ENCODE measurements around the gene CCL28. TPM values are rescaled to one million over a fixed set of nuclear protein-coding genes. Genes with fewer than 3 reads are reported as not detected.

Gene CCL28
- total RNA-seq, 1 experiment from 2014 or later = not detected

DNA sequence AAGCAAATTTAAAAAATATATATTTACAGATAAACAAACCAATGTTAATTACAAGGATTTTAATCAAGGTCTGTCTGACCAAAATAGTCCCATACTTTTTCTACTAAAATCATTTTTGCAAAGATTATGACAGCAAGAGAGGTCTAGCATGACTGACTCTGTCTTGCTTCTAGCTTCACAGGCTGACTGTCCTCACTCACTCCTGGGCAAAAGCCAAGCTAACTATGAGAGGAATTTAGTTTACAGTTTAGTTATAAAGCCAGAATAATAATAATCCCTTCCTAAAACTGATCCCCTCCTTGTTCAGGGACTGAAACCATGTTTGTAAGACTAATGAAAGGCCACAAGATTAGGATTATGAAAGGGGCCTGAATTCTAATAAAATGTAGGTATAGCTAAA is 53.5 kb downstream of the CCL28 start:
- Mint-ChIP-seq H3K9me3 (peaks cover 28 to 32% of the 10 kb centered on the region in 2 experiments), H3K4me3 (no peak overlapping the region), H3K36me3 (ENCODE audit: insufficient read depth in 1 of 3, low read depth in 3 of 3) (peaks cover 3 to 14% (median 7%) of the 10 kb centered on the region in 3 experiments; a peak in 4 of 7 replicates), H3K27ac (no peak overlapping the region), H3K27me3 (ENCODE audit: low read depth) (peaks cover 4% of the 10 kb centered on the region), H3K4me1 (no peaks in the 10 kb centered on the region)
- H4K5ac ChIP-seq (ENCODE audit: insufficient read length, low read depth, low read length) = no peak overlapping the region
- H3K79me1 ChIP-seq (ENCODE audit: insufficient read depth, low read depth, low read length, poor library complexity, severe bottlenecking) = no peaks in the 10 kb centered on the region
- H3K4me2 ChIP-seq (ENCODE audit: insufficient read depth, insufficient read length, low read length) = no peak overlapping the region
- H3K79me2 ChIP-seq (ENCODE audit: insufficient read depth, low read length) = no peaks in the 10 kb centered on the region
- H2AFZ ChIP-seq (ENCODE audit: low read length) = no peak overlapping the region
- DNase-seq = no peak
- H3K27me3 ChIP-seq (ENCODE audit: insufficient read depth, low read length) = no peaks in the 10 kb centered on the region; the same call in 1 of the 2 replicates
- no peak overlapping the region for H3K18ac ChIP-seq (ENCODE audit: insufficient read length, low read depth, low read length)
- H3K4ac ChIP-seq (ENCODE audit: low read depth, low read length) = no peak overlapping the region
- H2BK20ac ChIP-seq (ENCODE audit: low read depth, low read length, poor library complexity, severe bottlenecking) = no peak overlapping the region
- H2AK5ac ChIP-seq (ENCODE audit: insufficient read length, low read length) = no peak overlapping the region
- H2BK120ac ChIP-seq (ENCODE audit: low read depth, low read length, poor library complexity, severe bottlenecking) = no peak overlapping the region
- no peak overlapping the region for H3K27ac ChIP-seq (ENCODE audit: insufficient read length, low read depth, low read length)
- no peak overlapping the region for H2BK5ac ChIP-seq (ENCODE audit: insufficient read length, low read length)
- H3K9ac ChIP-seq (ENCODE audit: extremely low read depth, insufficient read length, low read length) = no peak overlapping the region
- no peaks in the 10 kb centered on the region for H3K4me1 ChIP-seq (ENCODE audit: insufficient read depth, low read length)
- no peak overlapping the region for H3T11ph ChIP-seq (ENCODE audit: low read length)
- no peaks in the 10 kb centered on the region for H4K20me1 ChIP-seq (ENCODE audit: control insufficient read depth, insufficient read depth, insufficient read length)
- TF ChIP-seq, protein P1, sequence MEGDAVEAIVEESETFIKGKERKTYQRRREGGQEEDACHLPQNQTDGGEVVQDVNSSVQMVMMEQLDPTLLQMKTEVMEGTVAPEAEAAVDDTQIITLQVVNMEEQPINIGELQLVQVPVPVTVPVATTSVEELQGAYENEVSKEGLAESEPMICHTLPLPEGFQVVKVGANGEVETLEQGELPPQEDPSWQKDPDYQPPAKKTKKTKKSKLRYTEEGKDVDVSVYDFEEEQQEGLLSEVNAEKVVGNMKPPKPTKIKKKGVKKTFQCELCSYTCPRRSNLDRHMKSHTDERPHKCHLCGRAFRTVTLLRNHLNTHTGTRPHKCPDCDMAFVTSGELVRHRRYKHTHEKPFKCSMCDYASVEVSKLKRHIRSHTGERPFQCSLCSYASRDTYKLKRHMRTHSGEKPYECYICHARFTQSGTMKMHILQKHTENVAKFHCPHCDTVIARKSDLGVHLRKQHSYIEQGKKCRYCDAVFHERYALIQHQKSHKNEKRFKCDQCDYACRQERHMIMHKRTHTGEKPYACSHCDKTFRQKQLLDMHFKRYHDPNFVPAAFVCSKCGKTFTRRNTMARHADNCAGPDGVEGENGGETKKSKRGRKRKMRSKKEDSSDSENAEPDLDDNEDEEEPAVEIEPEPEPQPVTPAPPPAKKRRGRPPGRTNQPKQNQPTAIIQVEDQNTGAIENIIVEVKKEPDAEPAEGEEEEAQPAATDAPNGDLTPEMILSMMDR (conservative IDR thresholded peaks at IDR 0.05) = no peak
- H3K23me2 ChIP-seq (ENCODE audit: insufficient read length, low read depth, low read length, poor library complexity, severe bottlenecking) = no peaks in the 10 kb centered on the region
- H3K14ac ChIP-seq (ENCODE audit: insufficient read depth, low read length) = no peak overlapping the region
- H4K8ac ChIP-seq (replicated peaks; ENCODE audit: insufficient read length, low read depth, low read length) = no peak overlapping the region
- no peak overlapping the region for H3K23ac ChIP-seq (ENCODE audit: insufficient read length, low read depth, low read length)
- H2BK15ac ChIP-seq (ENCODE audit: low read depth, low read length) = no peak overlapping the region
- no peak overlapping the region for H3K56ac ChIP-seq (ENCODE audit: insufficient read length, low read depth, low read length)
- H3K9me3 ChIP-seq (ENCODE audit: control insufficient read depth, low read depth, low read length) = peaks cover 10% of the 10 kb centered on the region
- H2BK12ac ChIP-seq (ENCODE audit: insufficient read length, low read depth, low read length) = no peak overlapping the region
- no peak overlapping the region for H4K91ac ChIP-seq (ENCODE audit: insufficient read length, low read depth, low read length)

All from H9 (cell line).